GM12878 (cell line): ENCODE results near the gene SLC45A2. TPM values are rescaled to one million over a fixed set of nuclear protein-coding genes. Genes with fewer than 3 reads are reported as not detected.

Source experiments
- ATAC-seq: fragments of 200-7000 bp; cut with Tn5 transposase; 3 replicates; pipeline ENCODE4 v1.9.1; 2020; ENCODE audit warnings: mild to moderate bottlenecking, moderate library complexity
- BruUV-seq: library from RNA; stranded (reverse); fragments of 400-500 nt; replicated peaks from 2 replicates; lab custom pipeline; 2021; lab: Mats Ljungman, UMichigan
- CTCF ChIA-PET: fragments of 300-600 bp; sonication (Branson Sonifier 250); formaldehyde crosslinking; extraction: SDS; loops from one replicate; lab custom pipeline; 2021; ENCODE audit warnings: inconsistent platforms; lab: Yijun Ruan, JAX
- POLR2A ChIA-PET: fragments of 350-600 bp; formaldehyde crosslinking; extraction: SDS; loops from one replicate; lab custom pipeline; 2021; ENCODE audit warnings: inconsistent platforms; lab: Charles Lee
- RAD21 ChIA-PET: fragments of 300-600 bp; sonication (Branson Sonifier 250); formaldehyde crosslinking; loops from one replicate; lab custom pipeline; 2023; ENCODE audit warnings: antibody characterized with exemption; ENCODE audit not compliant: unreplicated experiment; lab: Charles Lee
- SMC1A ChIA-PET: fragments of 300-600 bp; sonication (Branson Sonifier 250); formaldehyde crosslinking; loops from one replicate; lab custom pipeline; 2023; ENCODE audit not compliant: unreplicated experiment, uncharacterized antibody; lab: Charles Lee
- DNase-seq: peaks from one replicate; pipeline ENCODE4 v3.0.0-alpha.2; 2011; ENCODE audit warnings: low read depth, low spot score
- FAIRE-seq: peaks from 3 replicates; lab custom pipeline; 2011; peaks lifted over from hg19 to GRCh38; lab: Jason Lieb, UNC
- H2AFZ ChIP-seq: 2 replicates; pipeline ENCODE4 v1.6.0; 2011; ENCODE audit warnings: low read depth, low read length, control low read depth; ENCODE audit not compliant: control insufficient read depth
- H3K27ac ChIP-seq: 2 replicates; pipeline ENCODE4 v1.5.1; 2011; ENCODE audit warnings: control low read depth; ENCODE audit not compliant: control insufficient read depth, insufficient read depth
- H3K27me3 ChIP-seq, 2 experiments: replicated peaks in 1 of 2; 2 replicates each; pipeline versions ENCODE4 v1.6.0 to v1.6.1; 2011; ENCODE audit warnings: low read length in 1 of 2; ENCODE audit not compliant: control insufficient read depth in 2 of 2, insufficient read depth in 2 of 2
- H3K36me3 ChIP-seq, 2 experiments: 2 replicates each; pipeline ENCODE4 v1.5.1; 2011; ENCODE audit warnings: low read length in 1 of 2; ENCODE audit not compliant: control insufficient read depth in 2 of 2, insufficient read depth in 2 of 2
- H3K4me1 ChIP-seq: 2 replicates; pipeline ENCODE4 v1.6.1; 2011; ENCODE audit warnings: mild to moderate bottlenecking, low read length, moderate library complexity, mixed read lengths; ENCODE audit not compliant: control insufficient read depth, insufficient read depth
- H3K4me2 ChIP-seq: 2 replicates; pipeline ENCODE4 v1.6.0; 2011; ENCODE audit warnings: control low read depth; ENCODE audit not compliant: control insufficient read depth, insufficient read depth
- H3K4me3 ChIP-seq: fragments of 200-600 bp; sonication (generic); 2 replicates; pipeline ENCODE4 v1.5.1; 2016
- H3K79me2 ChIP-seq: 2 replicates; pipeline ENCODE4 v1.6.0; 2011; ENCODE audit warnings: low read length; ENCODE audit not compliant: control insufficient read depth, insufficient read depth
- H3K9ac ChIP-seq: 2 replicates; pipeline ENCODE4 v1.8.0; 2011; ENCODE audit warnings: low read length, control low read depth, mixed read lengths; ENCODE audit not compliant: control insufficient read depth, insufficient read depth
- H3K9me3 ChIP-seq: replicated peaks from 3 replicates; pipeline ENCODE4 v1.5.1; 2011; ENCODE audit warnings: mild to moderate bottlenecking, low read length; ENCODE audit not compliant: control insufficient read depth, insufficient read depth
- H4K20me1 ChIP-seq: 2 replicates; pipeline ENCODE4 v1.6.0; 2011; ENCODE audit not compliant: control insufficient read depth, insufficient read depth
- CEBPB ChIP-seq, 2 experiments: fragments of 150-350 bp in 1 of 2; IDR thresholded peaks; 2 replicates each; pipeline ENCODE4 v1.6.1; 2012 to 2014; ENCODE audit warnings: low read depth in 2 of 2, low read length in 2 of 2, borderline replicate concordance in 1 of 2, inconsistent platforms in 1 of 2
- E2F8 ChIP-seq: fragments of 450-650 bp; IDR thresholded peaks from 2 replicates; pipeline ENCODE4 v1.6.1; 2018; ENCODE audit warnings: mild to moderate bottlenecking, low read depth, moderate library complexity; ENCODE audit not compliant: partially characterized antibody
- EP300 ChIP-seq, 2 experiments: fragments of 150-350 bp in 1 of 2; IDR thresholded peaks; 2 replicates each; pipeline ENCODE4 v1.6.1; 2011 to 2012; ENCODE audit warnings: low read depth in 2 of 2, low read length in 2 of 2, borderline replicate concordance in 1 of 2, improper control_type of control experiment in 1 of 2, inconsistent platforms in 1 of 2; ENCODE audit not compliant: control insufficient read depth in 1 of 2
- JUNB ChIP-seq: IDR thresholded peaks from 2 replicates; pipeline ENCODE4 v1.6.1; 2016; ENCODE audit warnings: antibody characterized with exemption, mild to moderate bottlenecking
- MEF2B ChIP-seq: fragments of 450-650 bp; IDR thresholded peaks from 2 replicates; pipeline ENCODE4 v1.6.1; 2018; ENCODE audit warnings: mild to moderate bottlenecking, moderate library complexity; ENCODE audit not compliant: partially characterized antibody, poor library complexity, severe bottlenecking
- MYC ChIP-seq: IDR thresholded peaks from 2 replicates; pipeline ENCODE4 v1.6.1; 2011; ENCODE audit warnings: mild to moderate bottlenecking, low read length, moderate library complexity, inconsistent platforms; ENCODE audit not compliant: insufficient read depth, insufficient replicate concordance, insufficient read length, severe bottlenecking
- NFYB ChIP-seq: IDR thresholded peaks from 2 replicates; pipeline ENCODE4 v1.6.1; 2011; ENCODE audit warnings: low read depth, mild to moderate bottlenecking, low read length, improper control_type of control experiment, moderate library complexity; ENCODE audit not compliant: insufficient read depth
- RELB ChIP-seq: fragments of 450-650 bp; IDR thresholded peaks from 2 replicates; pipeline ENCODE4 v1.6.1; 2017; ENCODE audit warnings: low read depth, mild to moderate bottlenecking, moderate library complexity
- RUNX3 ChIP-seq: IDR thresholded peaks from 2 replicates; pipeline ENCODE4 v1.6.1; 2012; ENCODE audit warnings: low read length, inconsistent platforms
- SRF ChIP-seq, 2 experiments: IDR thresholded peaks; 2 replicates each; pipeline ENCODE4 v1.6.1; 2011; ENCODE audit warnings: low read depth in 2 of 2, low read length in 2 of 2, mild to moderate bottlenecking in 1 of 2, moderate library complexity in 1 of 2
- USF2 ChIP-seq: IDR thresholded peaks from 2 replicates; pipeline ENCODE4 v1.6.1; 2011; ENCODE audit warnings: low read depth, low read length, improper control_type of control experiment, borderline replicate concordance
- ZNF207 ChIP-seq: fragments of 450-650 bp; IDR thresholded peaks from 2 replicates; pipeline ENCODE4 v1.6.1; 2014; ENCODE audit warnings: antibody characterized with exemption, mild to moderate bottlenecking, borderline replicate concordance
- WGBS: methylation state at CpG from one replicate; pipeline ENCODE4 v1.1.6; 2016; ENCODE audit warnings: low lambda C conversion rate; ENCODE audit not compliant: insufficient replicate concordance, insufficient coverage; ENCODE audit errors: missing lambda C conversion rate; 5-methylcytosine and 5-hydroxymethylcytosine counted together
- in situ Hi-C: fragments of 300-500 bp; cut with MboI; formaldehyde crosslinking; loops from 9 replicates; pipeline ENCODE4 v1.14.3; 2018; ENCODE audit warnings: mixed read lengths
- intact Hi-C: fragments of 100-400 bp; cut with micrococcal nuclease; formaldehyde crosslinking; loops from one replicate; pipeline ENCODE4 v1.14.2; 2022; ENCODE audit not compliant: unreplicated experiment
- polyA plus RNA-seq, 11 experiments: library from polyadenylated mRNA; depleted of rRNA in 4 of 11; unstranded in 6 of 11; stranded (reverse) in 5 of 11; fragments of >200 nt; fragmentation: Nextera tagmentation in 4 of 11; fragmentation: Illumina TruSeq in 1 of 11; extraction: Ambion mirVana in 4 of 11; extraction: Trizol in 1 of 11; gene quantifications; 1 replicate in 1 of 11; 2 replicates in 10 of 11; pipeline versions ENCODE4 v1.2.1 to v1.2.3, GENCODE V29; 2011 to 2016; ENCODE audit warnings: inconsistent platforms in 2 of 11, missing spikeins in 2 of 11, low read depth in 1 of 11
- total RNA-seq, 4 experiments: library from RNA; depleted of rRNA in 3 of 4; stranded (reverse); fragments of >200 nt in 3 of 4; fragmentation: Illumina TruSeq in 1 of 4; extraction: Trizol in 1 of 4; gene quantifications; 2 replicates each; pipeline versions ENCODE4 v1.2.1 to v1.2.3, GENCODE V29; 2013 to 2021

Gene SLC45A2
- total and polyA plus RNA-seq, 10 of the 15 experiments (the other 5 are each of a cell fraction or from before 2014, with no cell fraction given) = 0.06 to 0.07 TPM; not detected in 8

GRCh38 chr5:34015120-34015822 lies 30.8 kb upstream of the SLC45A2 start:
- Histone ChIP-seq H3K9me3 (no peaks in the 10 kb centered on the region), H3K36me3 (no peaks in the 10 kb centered on the region), H2AFZ (no peak overlapping the region), H3K4me3 (no peak overlapping the region), H3K79me2 (no peaks in the 10 kb centered on the region), H3K27me3 (no peaks in the 10 kb centered on the region), H4K20me1 (no peaks in the 10 kb centered on the region), H3K9ac (no peak overlapping the region), H3K4me1 (no peaks in the 10 kb centered on the region), H3K27ac (no peak overlapping the region), H3K4me2 (no peak overlapping the region)
- in situ Hi-C loops = loop anchor here (25.0 kb wide), 1 partner anchor 897 kb away; the partner anchor contains the start of genes BRIX1 and RAD1
- intact Hi-C loops = no loop called here
- FAIRE-seq = no peak
- ChIA-PET SMC1A (interaction anchor here (0.9 to 1.2 kb wide), 2 partner anchors 9 to 16 kb away, joined by 3 to 4 read pairs; no protein-coding TSS in a partner anchor), POLR2A (interaction anchor here (0.6 kb wide), 2 partner anchors 18 to 20 kb away, joined by 6 to 8 read pairs; no protein-coding TSS in a partner anchor), CTCF (interaction anchor here (0.8 kb wide), 1 partner anchor 18 kb away, joined by 3 read pairs; no protein-coding TSS in a partner anchor), RAD21 (interaction anchor here (1.2 kb wide), 1 partner anchor 16 kb away, joined by 3 read pairs; no protein-coding TSS in a partner anchor)
- no peak for DNase-seq
- ATAC-seq = peak; percentile 26
- 50% methylated on average over 4 of the region's 4 CpGs for WGBS
- BruUV-seq = no TSS peak
- TF ChIP-seq E2F8 = no peak
- no peak for TF ChIP-seq USF2
- TF ChIP-seq RUNX3 = peak; percentile 42; the same call in 1 of the 2 replicates
- no peak for TF ChIP-seq ZNF207
- no peak for TF ChIP-seq EP300 (IDR thresholded peaks at IDR 0.05; ENCODE audit: borderline replicate concordance in 1 of 2, control insufficient read depth in 1 of 2, low read depth in 2 of 2, low read length in 2 of 2)
- TF ChIP-seq MEF2B = no peak
- TF ChIP-seq RELB = no peak
- TF ChIP-seq CEBPB (IDR thresholded peaks at IDR 0.05; ENCODE audit: borderline replicate concordance in 1 of 2, low read depth in 2 of 2, low read length in 2 of 2) = no peak
- no peak for TF ChIP-seq NFYB
- no peak for TF ChIP-seq MYC
- TF ChIP-seq SRF (IDR thresholded peaks at IDR 0.05; ENCODE audit: low read depth in 2 of 2, low read length in 2 of 2) = no peak
- TF ChIP-seq JUNB = peak; percentile 33; the same call in 1 of the 2 replicates
